H1 (cell line): Measurements from ENCODE around the gene LRTM1.

ENCODE experiments used
- CTCF ChIP-seq, 3 experiments: IDR thresholded peaks; 1 replicate in 2 of 3; 2 replicates in 1 of 3; pipeline versions ENCODE4 v1.5.1 to v1.6.1; 2011; ENCODE audit warnings: low read length in 3 of 3, mild to moderate bottlenecking in 3 of 3, inconsistent platforms in 2 of 3, low read depth in 1 of 3, moderate library complexity in 1 of 3; ENCODE audit not compliant: insufficient read depth in 1 of 3; ENCODE audit errors: control extremely low read depth in 1 of 3
- EZH2 ChIP-seq: fragments of 200-600 bp; sonication (generic); IDR thresholded peaks from 2 replicates; pipeline ENCODE4 v1.7.1; 2012; ENCODE audit warnings: low read depth, mild to moderate bottlenecking, moderate library complexity, low read length, inconsistent platforms; ENCODE audit not compliant: severe bottlenecking

GRCh38 chr3:54905920-54906319 is 21.9 kb downstream of the LRTM1 start:
- TF ChIP-seq EZH2: no peak
- no peak for TF ChIP-seq CTCF (IDR thresholded peaks at IDR 0.05; ENCODE audit: control extremely low read depth in 1 of 3, insufficient read depth in 1 of 3, low read depth in 1 of 3, low read length in 3 of 3)
